Adrenal gland (tissue), 5 donors: ENCODE results near the gene ASB10.

ENCODE experiments used
- CTCF ChIP-seq, 6 experiments: fragments of 450-650 bp in 4 of 6; fragments of 200-600 bp in 2 of 6; sonication (generic) in 1 of 6; IDR thresholded peaks; 1 replicate in 5 of 6; 2 replicates in 1 of 6; pipeline versions ENCODE4 v1.5.1 to v1.8.0; 2016 to 2021; ENCODE audit warnings: antibody characterized with exemption in 6 of 6, mild to moderate bottlenecking in 2 of 6, moderate library complexity in 1 of 6
- POLR2A ChIP-seq, 2 donors: fragments of 450-650 bp; IDR thresholded peaks; one replicate each; pipeline ENCODE4 v1.6.1; 2017; ENCODE audit warnings: antibody characterized with exemption in 2 of 2, mild to moderate bottlenecking in 2 of 2, moderate library complexity in 1 of 2
- donor health status: DM: no; HTN: no; CAD: no.

GRCh38 chr7:151181011-151181431, 6.0 kb downstream of the ASB10 start:
- no peak for TF ChIP-seq CTCF (IDR thresholded peaks at IDR 0.05)
- no peak for TF ChIP-seq POLR2A (IDR thresholded peaks at IDR 0.05)
